K562 (cell line): ENCODE data around the gene LBX1. TPM values are rescaled to one million over a fixed set of nuclear protein-coding genes. Genes with fewer than 3 reads are reported as not detected.

Source experiments
- ATAC-seq: fragments of 200-7000 bp; cut with Tn5 transposase; 3 replicates; pipeline ENCODE4 v1.9.1; 2020; ENCODE audit warnings: moderate library complexity
- BruUV-seq: library from RNA; stranded (reverse); fragments of 400-500 nt; replicated peaks from 2 replicates; lab custom pipeline; 2021; lab: Mats Ljungman, UMichigan
- CTCF ChIA-PET: fragments of 300-600 bp; formaldehyde crosslinking; extraction: SDS; loops from one replicate; lab custom pipeline; 2021; ENCODE audit warnings: low intra/inter-chr PET ratio; lab: Yijun Ruan, JAX
- POLR2A ChIA-PET: fragments of 300-600, 350-650 bp; sonication (Branson Sonifier 250); formaldehyde crosslinking; extraction: SDS; loops from one replicate; lab custom pipeline; 2021; ENCODE audit warnings: antibody characterized with exemption, inconsistent platforms; lab: Yijun Ruan, JAX
- DNase-seq, 4 experiments: peaks; one replicate each; pipeline versions ENCODE4 v3.0.0 to v3.0.0-alpha.2; 2011 to 2018; ENCODE audit warnings: low spot score in 3 of 4, mixed read lengths in 3 of 4; ENCODE audit errors: extremely low read depth in 1 of 4
- FAIRE-seq: peaks from 2 replicates; lab custom pipeline; 2011; peaks lifted over from hg19 to GRCh38; lab: Jason Lieb, UNC
- H2AFZ ChIP-seq: 2 replicates; pipeline ENCODE4 v1.6.0; 2011; ENCODE audit warnings: low read depth, low read length, control low read depth, inconsistent platforms
- H3K27ac ChIP-seq: fragments of 200-600 bp; 3 replicates; pipeline ENCODE4 v1.8.0; 2011; ENCODE audit warnings: low read depth, mild to moderate bottlenecking, control low read depth, inconsistent platforms, low read length, moderate library complexity, mixed read lengths; ENCODE audit errors: extremely low read depth
- H3K27me3 ChIP-seq, 2 experiments: fragments of 300-600 bp in 1 of 2; 2 replicates in 1 of 2; 3 replicates in 1 of 2; pipeline versions ENCODE4 v1.6.0 to v1.8.0; 2011; ENCODE audit warnings: inconsistent platforms in 2 of 2, low read length in 2 of 2, mild to moderate bottlenecking in 1 of 2, mixed read lengths in 1 of 2, moderate library complexity in 1 of 2; ENCODE audit not compliant: control insufficient read depth in 2 of 2, insufficient read depth in 2 of 2
- H3K36me3 ChIP-seq: fragments of 300-600 bp; 3 replicates; pipeline ENCODE4 v1.8.0; 2011; ENCODE audit warnings: mild to moderate bottlenecking, low read length, inconsistent platforms; ENCODE audit not compliant: control insufficient read depth, insufficient read depth
- H3K4me1 ChIP-seq, 2 experiments: fragments of 200-600 bp in 1 of 2; replicated peaks in 1 of 2; 2 replicates in 1 of 2; 3 replicates in 1 of 2; pipeline versions ENCODE4 v1.5.1 to v1.8.0; 2011; ENCODE audit warnings: inconsistent platforms in 2 of 2, low read length in 2 of 2, mild to moderate bottlenecking in 1 of 2, mixed read lengths in 1 of 2, moderate library complexity in 1 of 2; ENCODE audit not compliant: control insufficient read depth in 2 of 2, insufficient read depth in 2 of 2
- H3K4me2 ChIP-seq: 2 replicates; pipeline ENCODE4 v1.6.1; 2011; ENCODE audit warnings: low read length, control low read depth, inconsistent platforms, mixed read lengths; ENCODE audit not compliant: insufficient read depth
- H3K4me3 ChIP-seq: fragments of 200-600 bp; sonication (generic), shearing (Covaris generic); 2 replicates; pipeline ENCODE4 v1.5.1; 2016; ENCODE audit warnings: control low read depth, inconsistent platforms
- H3K79me2 ChIP-seq: fragments of 200-600 bp; 3 replicates; pipeline ENCODE4 v1.8.0; 2011; ENCODE audit warnings: low read length, inconsistent platforms; ENCODE audit not compliant: control insufficient read depth, insufficient read depth
- H3K9ac ChIP-seq, 2 experiments: 2 replicates each; pipeline versions ENCODE4 v1.6.0 to v1.6.1; 2011; ENCODE audit warnings: low read depth in 2 of 2, low read length in 2 of 2, control low read depth in 1 of 2, inconsistent platforms in 1 of 2, mild to moderate bottlenecking in 1 of 2, mixed read lengths in 1 of 2; ENCODE audit not compliant: insufficient read depth in 1 of 2
- H3K9me1 ChIP-seq: one replicate; pipeline ENCODE4 v1.6.0; 2011; ENCODE audit warnings: inconsistent platforms, mild to moderate bottlenecking, low read length, moderate library complexity; ENCODE audit not compliant: control insufficient read depth, insufficient read depth
- H3K9me3 ChIP-seq: replicated peaks from 2 replicates; pipeline ENCODE4 v1.5.1; 2011; ENCODE audit warnings: low read depth, low read length, inconsistent platforms; ENCODE audit not compliant: control insufficient read depth, insufficient read depth
- H4K20me1 ChIP-seq: replicated peaks from 2 replicates; pipeline ENCODE4 v1.6.1; 2011; ENCODE audit warnings: low read length, inconsistent platforms, mixed read lengths; ENCODE audit not compliant: control insufficient read depth, insufficient read depth
- JUND ChIP-seq, 2 experiments: IDR thresholded peaks; 2 replicates in 1 of 2; 3 replicates in 1 of 2; pipeline ENCODE4 v1.6.1; 2011; ENCODE audit warnings: borderline replicate concordance in 2 of 2, low read depth in 2 of 2, low read length in 2 of 2, improper control_type of control experiment in 1 of 2, missing biosample characterization in 1 of 2, missing genetic modification characterization in 1 of 2, missing genetic modification reagents in 1 of 2
- KHSRP ChIP-seq: fragments of 450-650 bp; IDR thresholded peaks from 2 replicates; pipeline ENCODE4 v1.6.1; 2017
- NR2F6 ChIP-seq: fragments of 450-650 bp; formaldehyde crosslinking; IDR thresholded peaks from 2 replicates; pipeline ENCODE4 v1.4.0; 2020; ENCODE audit warnings: mild to moderate bottlenecking
- SNIP1 ChIP-seq: fragments of 450-650 bp; IDR thresholded peaks from 2 replicates; pipeline ENCODE4 v1.7.1; 2017; ENCODE audit warnings: low read depth, mild to moderate bottlenecking
- WGBS: fragments of 100-300 bp; shearing (Covaris generic); methylation state at CpG from one replicate; pipeline ENCODE4 v1.1.6; 2016; ENCODE audit warnings: low coverage, mixed read lengths; ENCODE audit not compliant: insufficient coverage; ENCODE audit errors: missing lambda C conversion rate; 5-methylcytosine and 5-hydroxymethylcytosine counted together
- in situ Hi-C: fragments of 300-500 bp; cut with MboI; formaldehyde crosslinking; loops from 4 replicates; pipeline ENCODE4 v1.15.0; 2018; ENCODE audit warnings: inconsistent platforms, mixed read lengths
- intact Hi-C: fragments of 100-400 bp; cut with micrococcal nuclease; formaldehyde crosslinking; loops from 2 replicates; pipeline ENCODE4 v1.14.2; 2022
- polyA plus RNA-seq, 8 experiments: library from polyadenylated mRNA; depleted of rRNA in 4 of 8; stranded (reverse) in 5 of 8; unstranded in 3 of 8; fragments of >200 nt; fragmentation: Nextera tagmentation in 2 of 8; fragmentation: Illumina TruSeq in 1 of 8; extraction: Ambion mirVana in 2 of 8; extraction: Trizol in 1 of 8; gene quantifications; 2 replicates each; pipeline versions ENCODE4 v1.2.1 to v1.2.3, GENCODE V29; 2011 to 2014; ENCODE audit warnings: inconsistent platforms in 1 of 8, missing spikeins in 1 of 8
- total RNA-seq, 7 experiments: library from RNA; depleted of rRNA in 6 of 7; stranded (reverse); fragments of >200 nt in 6 of 7; fragmentation: Illumina TruSeq in 2 of 7; extraction: Trizol in 2 of 7; gene quantifications; 2 replicates each; pipeline versions ENCODE4 v1.2.1 to v1.2.3, GENCODE V29; 2011 to 2021; ENCODE audit warnings: low replicate concordance in 1 of 7

The LBX1 gene
- total and polyA plus RNA-seq, 9 of the 15 experiments (the other 6 are each of a cell fraction or from before 2014, with no cell fraction given) = not detected

- no peak for DNase-seq
- Histone ChIP-seq H3K9me3 (no peaks in the 10 kb centered on the region), H4K20me1 (no peaks in the 10 kb centered on the region; the same call in 1 of the 2 replicates), H3K27me3 (peaks cover 27 to 88% of the 10 kb centered on the region in 2 experiments; a peak in 4 of 5 replicates), H2AFZ (no peak overlapping the region), H3K4me2 (no peak overlapping the region), H3K36me3 (no peaks in the 10 kb centered on the region), H3K27ac (no peak overlapping the region), H3K79me2 (no peaks in the 10 kb centered on the region), H3K4me1 (peaks cover 0 to 27% of the 10 kb centered on the region in 2 experiments; a peak in 2 of 5 replicates), H3K4me3 (no peak overlapping the region), H3K9me1 (no peaks in the 10 kb centered on the region), H3K9ac (no peak overlapping the region)
- TF ChIP-seq SNIP1 (no peak), JUND (IDR thresholded peaks at IDR 0.05; ENCODE audit: borderline replicate concordance, low read depth, low read length) (no peak), JUND (tag; IDR thresholded peaks at IDR 0.05; ENCODE audit: borderline replicate concordance, low read depth, low read length) (no peak), KHSRP (no peak), NR2F6 (CRISPR knock-in tag) (no peak)
- 58% methylated on average over 22 of the region's 50 CpGs for WGBS
- in situ Hi-C loops = loop anchor here (25.0 kb wide), 1 partner anchor 864 kb away; no protein-coding TSS in a partner anchor
- POLR2A ChIA-PET = interaction anchor here (0.9 to 1.0 kb wide), 2 partner anchors 50 to 212 kb away, joined by 3 to 4 read pairs; no protein-coding TSS in a partner anchor
- intact Hi-C loops = no loop called here
- ATAC-seq = no peak
- no TSS peak for BruUV-seq
- FAIRE-seq = no peak
- CTCF ChIA-PET = no interaction called here
Measured at GRCh38 chr10:101223274-101224059, 5.8 kb downstream of the LBX1 start.
